D721Med (cell line): Measurements from ENCODE around the gene PPID.
"Not testable (repeated sequence)": the region's sequence is repeated elsewhere in the genome, so short reads cannot be mapped to it uniquely, and the experiment has no call there.

Experiments used
- DNase-seq: peaks from one replicate; pipeline ENCODE4 v3.0.0; 2011; ENCODE audit warnings: low spot score; ENCODE audit not compliant: insufficient read length
- FAIRE-seq: peaks from 2 replicates; lab custom pipeline; 2011; peaks lifted over from hg19 to GRCh38; lab: Jason Lieb, UNC
- CTCF ChIP-seq: IDR thresholded peaks from 2 replicates; pipeline ENCODE4 v1.5.1; 2012; ENCODE audit warnings: mild to moderate bottlenecking, control low read depth; ENCODE audit not compliant: insufficient read depth; ENCODE audit errors: missing control alignments

The PPID gene

GRCh38 chr4:158756588-158756987 is 33.4 kb upstream of the PPID start:
- no peak for DNase-seq
- FAIRE-seq = no peak

GRCh38 chr4:158755819-158756218 is 32.6 kb upstream of the PPID start:
- DNase-seq, FAIRE-seq: not testable (repeated sequence)

More at GRCh38 chr4:158756588-158756987, 33.4 kb upstream of the PPID start:
- no peak for TF ChIP-seq CTCF

GRCh38 chr4:158754385-158755180 is 31.4 kb upstream of the PPID start:
- DNase-seq = no peak
- no peak for TF ChIP-seq CTCF
- no peak for FAIRE-seq

DNA sequence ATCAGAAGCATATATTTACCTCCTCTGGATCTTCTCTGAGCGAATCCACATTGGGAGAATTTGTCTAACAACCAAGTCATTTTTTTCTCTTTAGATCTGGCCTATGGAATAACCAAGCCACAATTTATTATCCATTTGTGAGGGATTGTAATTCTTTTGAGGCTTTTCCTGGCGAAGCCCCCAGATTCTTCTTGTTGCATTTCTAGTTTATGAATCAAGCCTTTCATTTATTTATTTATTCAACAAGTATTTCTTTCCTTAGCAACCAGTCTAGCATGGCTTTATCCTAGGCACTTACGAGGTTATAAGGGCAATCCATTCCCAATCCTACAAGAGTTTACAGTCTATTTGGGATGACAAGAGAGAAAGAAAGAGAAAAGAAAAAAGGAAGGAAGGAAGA is 27.2 kb upstream of the PPID start:
- no peak for FAIRE-seq
- no peak for DNase-seq
- TF ChIP-seq CTCF = no peak

- DNase-seq, FAIRE-seq: not testable (repeated sequence)
Measured at GRCh38 chr4:158746537-158746936, 23.3 kb upstream of the PPID start.

DNA sequence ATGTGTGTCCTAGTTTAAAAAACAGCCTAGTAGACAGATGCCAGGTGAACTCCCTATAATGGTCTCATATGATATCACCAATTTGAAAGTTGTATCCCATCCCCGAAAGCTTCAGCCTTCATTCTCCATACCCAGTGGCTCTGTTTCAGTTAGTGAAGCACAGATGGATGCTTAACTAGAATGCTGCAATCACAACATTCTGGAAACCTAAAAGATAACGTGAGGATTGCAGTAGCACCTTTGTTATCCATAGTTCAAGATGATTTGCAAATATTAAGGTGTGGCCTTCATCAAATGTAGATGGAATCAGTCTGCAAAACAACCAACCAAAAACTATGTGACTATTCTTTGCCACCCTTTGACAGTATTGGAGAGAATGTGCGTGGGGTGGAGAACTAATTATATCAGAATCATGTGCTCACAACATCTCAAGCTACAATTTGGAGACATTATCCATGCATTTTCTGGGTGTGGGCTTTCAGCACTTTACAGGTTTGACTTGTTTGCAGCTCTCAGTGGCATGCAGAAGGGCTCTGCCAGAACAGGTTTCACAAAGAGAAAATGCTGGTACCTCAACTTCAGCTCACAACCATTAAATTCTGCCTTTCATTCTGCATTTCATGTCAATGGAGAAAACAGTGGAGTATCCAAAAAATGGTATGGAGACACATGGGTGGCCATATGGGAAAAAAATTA is 18.3 kb upstream of the PPID start:
- no peak for FAIRE-seq
- DNase-seq = no peak

DNA sequence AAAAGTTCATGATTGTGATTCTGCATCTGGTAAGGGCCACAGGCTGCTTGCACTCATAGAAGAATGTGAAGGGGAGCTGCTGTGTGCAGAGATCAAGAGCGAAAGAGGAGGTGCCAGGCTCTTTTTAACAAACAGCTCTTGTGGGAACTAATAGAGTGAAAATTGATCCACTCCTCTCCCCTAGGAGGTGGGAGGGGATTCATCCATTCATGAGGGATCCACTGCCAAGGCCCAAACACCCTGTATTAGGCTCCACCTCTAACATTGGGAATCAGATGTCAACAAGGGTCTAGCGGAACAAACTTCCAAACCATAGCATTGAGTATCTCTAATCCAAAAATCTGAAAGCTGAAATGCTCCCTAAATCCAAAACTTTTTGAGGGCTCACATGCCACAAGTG is 16.4 kb upstream of the PPID start:
- no peak for DNase-seq
- FAIRE-seq = no peak
- no peak for TF ChIP-seq CTCF

More for the DNA sequence above, 18.3 kb upstream of the PPID start:
- no peak for TF ChIP-seq CTCF

DNA sequence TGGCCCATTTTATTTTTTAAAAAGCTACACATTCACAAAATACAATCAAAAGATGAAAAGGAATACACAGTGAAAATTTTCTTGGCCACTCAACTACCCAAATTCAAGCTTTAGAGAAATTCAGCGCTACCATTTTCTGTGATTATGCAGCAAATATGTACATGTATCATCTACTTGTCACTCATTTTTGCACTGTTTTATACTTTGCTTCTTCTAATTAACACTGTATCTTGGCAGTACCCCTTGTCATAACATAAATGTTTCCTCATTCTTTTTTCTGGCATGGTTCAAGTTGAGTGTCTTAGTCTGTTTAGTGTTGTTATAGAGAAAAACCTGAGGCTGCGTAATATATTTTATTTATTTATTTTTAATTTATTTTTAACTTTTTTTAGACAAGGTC is 15.7 kb upstream of the PPID start:
- DNase-seq (no peak), FAIRE-seq (no peak)
- no peak for TF ChIP-seq CTCF
